H9 (cell line): ENCODE results near the gene MALSU1. TPM values are rescaled to one million over a fixed set of nuclear protein-coding genes. Genes with fewer than 3 reads are reported as not detected.

Experiments
- DNase-seq: peaks from one replicate; pipeline ENCODE4 v3.0.0-alpha.2; 2017
- H2AFZ ChIP-seq: one replicate; pipeline ENCODE4 v1.6.1; 2013; ENCODE audit warnings: mild to moderate bottlenecking, low read length, control low read depth, moderate library complexity
- H2AK5ac ChIP-seq: 2 replicates; pipeline ENCODE4 v1.6.1; 2013; ENCODE audit warnings: low read length, control low read depth, mixed read lengths; ENCODE audit not compliant: insufficient read length
- H2BK120ac ChIP-seq: one replicate; pipeline ENCODE4 v1.6.1; 2013; ENCODE audit warnings: low read depth, mild to moderate bottlenecking, low read length, control low read depth, inconsistent platforms; ENCODE audit not compliant: poor library complexity, severe bottlenecking
- H2BK12ac ChIP-seq: 2 replicates; pipeline ENCODE4 v1.6.1; 2013; ENCODE audit warnings: low read length, control low read depth, mixed read lengths, low read depth; ENCODE audit not compliant: insufficient read length
- H2BK15ac ChIP-seq: 2 replicates; pipeline ENCODE4 v1.6.1; 2013; ENCODE audit warnings: low read depth, low read length, control low read depth
- H2BK20ac ChIP-seq: one replicate; pipeline ENCODE4 v1.6.1; 2013; ENCODE audit warnings: low read depth, mild to moderate bottlenecking, low read length, control low read depth, inconsistent platforms; ENCODE audit not compliant: poor library complexity, severe bottlenecking
- H2BK5ac ChIP-seq: 2 replicates; pipeline ENCODE4 v1.6.1; 2013; ENCODE audit warnings: low read length, control low read depth, mixed read lengths; ENCODE audit not compliant: insufficient read length
- H3K14ac ChIP-seq: 2 replicates; pipeline ENCODE4 v1.6.1; 2013; ENCODE audit warnings: low read length, control low read depth; ENCODE audit not compliant: insufficient read depth
- H3K18ac ChIP-seq: 2 replicates; pipeline ENCODE4 v1.6.1; 2013; ENCODE audit warnings: low read depth, mild to moderate bottlenecking, mixed read lengths, low read length, control low read depth; ENCODE audit not compliant: insufficient read length
- H3K23ac ChIP-seq: 2 replicates; pipeline ENCODE4 v1.6.1; 2013; ENCODE audit warnings: low read length, control low read depth, mixed read lengths, low read depth; ENCODE audit not compliant: insufficient read length
- H3K23me2 ChIP-seq: 2 replicates; pipeline ENCODE4 v1.6.1; 2013; ENCODE audit warnings: low read depth, mild to moderate bottlenecking, mixed read lengths, low read length, control low read depth; ENCODE audit not compliant: insufficient read length, poor library complexity, severe bottlenecking
- H3K27ac ChIP-seq: 2 replicates; pipeline ENCODE4 v1.5.1; 2013; ENCODE audit warnings: low read length, control low read depth, mixed read lengths, low read depth; ENCODE audit not compliant: insufficient read length
- H3K27me3 ChIP-seq: 2 replicates; pipeline ENCODE4 v1.6.1; 2013; ENCODE audit warnings: low read length, control low read depth, inconsistent platforms; ENCODE audit not compliant: insufficient read depth
- H3K4ac ChIP-seq: 2 replicates; pipeline ENCODE4 v1.6.1; 2013; ENCODE audit warnings: low read depth, mild to moderate bottlenecking, control low read depth, inconsistent platforms, low read length, moderate library complexity
- H3K4me1 ChIP-seq: 2 replicates; pipeline ENCODE4 v1.6.1; 2013; ENCODE audit warnings: low read length, control low read depth, inconsistent platforms; ENCODE audit not compliant: insufficient read depth
- H3K4me2 ChIP-seq: 2 replicates; pipeline ENCODE4 v1.6.1; 2013; ENCODE audit warnings: low read length, control low read depth, mixed read lengths; ENCODE audit not compliant: insufficient read length, insufficient read depth
- H3K56ac ChIP-seq: 2 replicates; pipeline ENCODE4 v1.6.1; 2013; ENCODE audit warnings: low read depth, mild to moderate bottlenecking, mixed read lengths, low read length, control low read depth; ENCODE audit not compliant: insufficient read length
- H3K79me1 ChIP-seq: 2 replicates; pipeline ENCODE4 v1.6.1; 2013; ENCODE audit warnings: low read depth, mild to moderate bottlenecking, moderate library complexity, low read length, control low read depth, inconsistent platforms; ENCODE audit not compliant: insufficient read depth, poor library complexity, severe bottlenecking
- H3K79me2 ChIP-seq: 2 replicates; pipeline ENCODE4 v1.6.1; 2013; ENCODE audit warnings: low read length, control low read depth, inconsistent platforms; ENCODE audit not compliant: insufficient read depth
- H3K9ac ChIP-seq: 2 replicates; pipeline ENCODE4 v1.6.1; 2013; ENCODE audit warnings: low read length, control low read depth, mixed read lengths; ENCODE audit not compliant: insufficient read length; ENCODE audit errors: extremely low read depth
- H3K9me3 ChIP-seq: one replicate; pipeline ENCODE4 v1.6.1; 2013; ENCODE audit warnings: low read depth, low read length, inconsistent platforms; ENCODE audit not compliant: control insufficient read depth
- H3T11ph ChIP-seq: one replicate; pipeline ENCODE4 v1.6.1; 2013; ENCODE audit warnings: mild to moderate bottlenecking, low read length, control low read depth, inconsistent platforms
- H4K20me1 ChIP-seq: one replicate; pipeline ENCODE4 v1.6.1; 2013; ENCODE audit not compliant: control insufficient read depth, insufficient read length, insufficient read depth
- H4K5ac ChIP-seq: 2 replicates; pipeline ENCODE4 v1.6.1; 2013; ENCODE audit warnings: low read depth, mild to moderate bottlenecking, mixed read lengths, low read length, control low read depth; ENCODE audit not compliant: insufficient read length
- H4K8ac ChIP-seq: replicated peaks from 2 replicates; pipeline ENCODE4 v1.6.1; 2013; ENCODE audit warnings: low read length, control low read depth, mixed read lengths, low read depth; ENCODE audit not compliant: insufficient read length
- H4K91ac ChIP-seq: 2 replicates; pipeline ENCODE4 v1.6.1; 2013; ENCODE audit warnings: low read depth, mild to moderate bottlenecking, moderate library complexity, mixed read lengths, low read length, control low read depth; ENCODE audit not compliant: insufficient read length
- H3K27ac Mint-ChIP-seq, 3 experiments: 2 replicates in 2 of 3; 3 replicates in 1 of 3; pipeline ENCODE4 v1.8.0; 2020 to 2021; ENCODE audit warnings: mixed read lengths in 3 of 3, mild to moderate bottlenecking in 1 of 3, moderate library complexity in 1 of 3
- H3K27me3 Mint-ChIP-seq: 2 replicates; pipeline ENCODE4 v1.8.0; 2021; ENCODE audit warnings: low read depth, mild to moderate bottlenecking, moderate library complexity, mixed read lengths
- H3K36me3 Mint-ChIP-seq, 3 experiments: 2 replicates in 2 of 3; 3 replicates in 1 of 3; pipeline ENCODE4 v1.8.0; 2020 to 2021; ENCODE audit warnings: low read depth in 3 of 3, mixed read lengths in 3 of 3; ENCODE audit not compliant: insufficient read depth in 1 of 3
- H3K4me1 Mint-ChIP-seq, 2 experiments: 2 replicates each; pipeline ENCODE4 v1.8.0; 2020; ENCODE audit warnings: mixed read lengths in 2 of 2
- H3K4me3 Mint-ChIP-seq, 2 experiments: 2 replicates in 1 of 2; 3 replicates in 1 of 2; pipeline ENCODE4 v1.8.0; 2020 to 2021; ENCODE audit warnings: mild to moderate bottlenecking in 2 of 2, mixed read lengths in 2 of 2, moderate library complexity in 1 of 2
- H3K9me3 Mint-ChIP-seq, 2 experiments: 2 replicates in 1 of 2; 3 replicates in 1 of 2; pipeline ENCODE4 v1.8.0; 2020; ENCODE audit warnings: mild to moderate bottlenecking in 2 of 2, mixed read lengths in 2 of 2, moderate library complexity in 1 of 2
- CTCF ChIP-seq: fragments of 200-600 bp; sonication (generic); conservative IDR thresholded peaks from 3 replicates; pipeline ENCODE4 v1.8.0; 2021; ENCODE audit warnings: antibody characterized with exemption, mild to moderate bottlenecking
- WGBS: extraction: QIAGEN DNeasy Blood & Tissue Kit; methylation state at CpG from one replicate; pipeline ENCODE4 v1.1.7; 2013; ENCODE audit warnings: missing lambda C conversion rate, low lambda C conversion rate, mixed read lengths; ENCODE audit not compliant: insufficient read length; ENCODE audit errors: extremely low coverage; 5-methylcytosine and 5-hydroxymethylcytosine counted together
- total RNA-seq: library from RNA; stranded (reverse); gene quantifications from 2 replicates; pipeline ENCODE4 v1.2.1, GENCODE V29; 2021

Gene MALSU1
- total RNA-seq, 1 experiment from 2014 or later = 83.4 TPM

- no peak for DNase-seq
- Mint-ChIP-seq H3K9me3 (peaks cover 2 to 3% of the 10 kb centered on the region in 2 experiments; a peak in 1 of 5 replicates), H3K4me3 (no peak overlapping the region), H3K36me3 (peaks cover 50 to 86% (median 78%) of the 10 kb centered on the region in 3 experiments; a peak in 6 of 7 replicates), H3K4me1 (no peaks in the 10 kb centered on the region), H3K27me3 (no peaks in the 10 kb centered on the region), H3K27ac (peak overlapping the region in 2 of 3 experiments; percentile 11 to 77; a peak in 4 of 7 replicates)
- no peak overlapping the region for H2BK5ac ChIP-seq
- H3K4ac ChIP-seq = no peak overlapping the region
- H3K14ac ChIP-seq = no peak overlapping the region
- no peaks in the 10 kb centered on the region; the same call in 1 of the 2 replicates for H3K79me2 ChIP-seq
- no peak overlapping the region for H3T11ph ChIP-seq
- no peak overlapping the region for H2BK12ac ChIP-seq
- H4K20me1 ChIP-seq = no peaks in the 10 kb centered on the region
- H3K79me1 ChIP-seq = peaks cover 5% of the 10 kb centered on the region
- no CpG with 5 or more reads among the region's 2 CpGs for WGBS
- H4K91ac ChIP-seq = no peak overlapping the region
- no peak overlapping the region for H2BK15ac ChIP-seq
- no peaks in the 10 kb centered on the region for H3K9me3 ChIP-seq
- no peak overlapping the region for H2AK5ac ChIP-seq
- no peak overlapping the region for H4K8ac ChIP-seq
- H2BK20ac ChIP-seq = no peak overlapping the region
- H2BK120ac ChIP-seq = no peak overlapping the region
- no peaks in the 10 kb centered on the region for H3K23me2 ChIP-seq
- no peak overlapping the region for H2AFZ ChIP-seq
- no peak overlapping the region for H3K56ac ChIP-seq
- H3K23ac ChIP-seq = no peak overlapping the region
- no peak overlapping the region for H4K5ac ChIP-seq
- no peak overlapping the region for H3K9ac ChIP-seq
- no peaks in the 10 kb centered on the region for H3K4me1 ChIP-seq
- TF ChIP-seq CTCF = no peak
- H3K4me2 ChIP-seq = no peak overlapping the region
- H3K27ac ChIP-seq = no peak overlapping the region
- H3K27me3 ChIP-seq = no peaks in the 10 kb centered on the region
- H3K18ac ChIP-seq = no peak overlapping the region
Observed at GRCh38 chr7:23306936-23307521, 7.9 kb downstream of the MALSU1 start.
